ENCODE data around the gene SLCO3A1. TPM values are rescaled to one million over a fixed set of nuclear protein-coding genes. Genes with fewer than 3 reads are reported as not detected.

SLCO3A1 gene
- total and polyA plus RNA-seq, 8 donors = 2.4 to 38.8 (median 7.7) TPM

DNA sequence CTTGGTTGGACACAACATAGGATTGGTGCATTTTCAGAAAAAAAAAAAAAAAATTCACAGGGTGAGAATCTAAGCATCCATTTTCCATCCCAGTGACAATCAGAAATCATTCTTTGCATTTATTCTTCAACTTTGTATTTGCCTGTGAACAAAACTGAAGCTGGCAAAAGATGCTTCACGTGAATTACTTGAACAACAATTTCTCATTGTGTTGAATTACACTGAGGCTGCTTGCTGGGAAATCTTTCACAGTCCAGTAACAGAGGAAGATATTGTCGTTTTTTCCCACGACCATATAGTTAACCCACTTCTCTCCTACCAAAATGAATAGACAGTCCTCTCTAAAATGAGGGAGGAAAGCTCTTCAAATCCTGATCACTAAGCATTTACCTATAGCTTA lies 4.3 kb upstream of the SLCO3A1 start:
- no peak for DNase-seq
- peaks cover 10 to 26% (median 20%) of the 10 kb centered on the region in 4 donors for H3K4me1 ChIP-seq
- 48 to 74% (median 66%) methylated on average over 3 of the region's 3 CpGs for WGBS, 5 donors
- no peak overlapping the region for H3K27ac ChIP-seq
- intact Hi-C loops (cut with DNase I; ENCODE audit: low total_unique reads) = loop anchor here (5.0 to 10.0 kb wide), 2 partner anchors 228 to 554 kb away; no protein-coding TSS in a partner anchor
- no peaks in the 10 kb centered on the region for H3K9me3 ChIP-seq
- TF ChIP-seq POLR2AphosphoS5 (IDR thresholded peaks at IDR 0.05) = no peak
- TF ChIP-seq POLR2A (IDR thresholded peaks at IDR 0.05) = no peak
- no peak for TF ChIP-seq EP300 (IDR thresholded peaks at IDR 0.05)
- no peaks in the 10 kb centered on the region for H3K36me3 ChIP-seq
- no peak overlapping the region for H3K4me3 ChIP-seq
- peaks cover 0 to 8% (median 0%) of the 10 kb centered on the region in 3 donors for H3K27me3 ChIP-seq

DNA sequence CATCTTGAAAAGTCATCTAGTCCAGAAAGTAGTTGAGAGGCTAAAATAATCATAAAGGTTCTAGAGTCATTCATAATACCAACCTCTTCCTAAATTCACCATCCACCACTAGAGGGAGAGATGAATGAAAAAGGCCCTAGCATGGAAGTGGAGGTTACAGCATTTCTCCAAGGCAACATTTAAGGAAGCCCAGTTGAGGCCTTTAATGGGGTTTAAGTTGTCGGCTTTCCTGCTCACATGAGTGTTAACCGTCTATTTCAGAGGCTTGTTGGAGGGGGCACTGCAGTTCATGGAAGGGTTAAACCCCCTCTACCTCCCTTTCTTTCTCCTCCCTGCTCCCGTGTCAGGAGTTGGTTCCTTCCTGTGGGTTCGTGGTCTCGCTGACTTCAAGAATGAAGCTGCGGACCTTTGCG lies 3.8 kb upstream of the SLCO3A1 start:
- intact Hi-C loops (cut with DNase I; ENCODE audit: low total_unique reads) = loop anchor here (5.0 to 10.0 kb wide), 3 partner anchors 95 to 555 kb away; no protein-coding TSS in a partner anchor
- H3K27me3 ChIP-seq = peaks cover 0 to 10% (median 0%) of the 10 kb centered on the region in 3 donors
- H3K4me3 ChIP-seq = no peak overlapping the region
- peaks cover 10 to 32% (median 26%) of the 10 kb centered on the region in 4 donors for H3K4me1 ChIP-seq
- no peaks in the 10 kb centered on the region for H3K9me3 ChIP-seq
- DNase-seq = peak in 1 of 2 donors; percentile 63
- no peak overlapping the region for H3K27ac ChIP-seq
- H3K36me3 ChIP-seq = no peaks in the 10 kb centered on the region
- TF ChIP-seq POLR2A (IDR thresholded peaks at IDR 0.05) = no peak
- TF ChIP-seq, protein P1, sequence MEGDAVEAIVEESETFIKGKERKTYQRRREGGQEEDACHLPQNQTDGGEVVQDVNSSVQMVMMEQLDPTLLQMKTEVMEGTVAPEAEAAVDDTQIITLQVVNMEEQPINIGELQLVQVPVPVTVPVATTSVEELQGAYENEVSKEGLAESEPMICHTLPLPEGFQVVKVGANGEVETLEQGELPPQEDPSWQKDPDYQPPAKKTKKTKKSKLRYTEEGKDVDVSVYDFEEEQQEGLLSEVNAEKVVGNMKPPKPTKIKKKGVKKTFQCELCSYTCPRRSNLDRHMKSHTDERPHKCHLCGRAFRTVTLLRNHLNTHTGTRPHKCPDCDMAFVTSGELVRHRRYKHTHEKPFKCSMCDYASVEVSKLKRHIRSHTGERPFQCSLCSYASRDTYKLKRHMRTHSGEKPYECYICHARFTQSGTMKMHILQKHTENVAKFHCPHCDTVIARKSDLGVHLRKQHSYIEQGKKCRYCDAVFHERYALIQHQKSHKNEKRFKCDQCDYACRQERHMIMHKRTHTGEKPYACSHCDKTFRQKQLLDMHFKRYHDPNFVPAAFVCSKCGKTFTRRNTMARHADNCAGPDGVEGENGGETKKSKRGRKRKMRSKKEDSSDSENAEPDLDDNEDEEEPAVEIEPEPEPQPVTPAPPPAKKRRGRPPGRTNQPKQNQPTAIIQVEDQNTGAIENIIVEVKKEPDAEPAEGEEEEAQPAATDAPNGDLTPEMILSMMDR (IDR thresholded peaks at IDR 0.05) = peak in 3 of 7 experiments; percentile 43 to 51 (median 48)
- 60 to 88% (median 74%) methylated on average over 7 of the region's 7 CpGs for WGBS, 5 donors

DNA sequence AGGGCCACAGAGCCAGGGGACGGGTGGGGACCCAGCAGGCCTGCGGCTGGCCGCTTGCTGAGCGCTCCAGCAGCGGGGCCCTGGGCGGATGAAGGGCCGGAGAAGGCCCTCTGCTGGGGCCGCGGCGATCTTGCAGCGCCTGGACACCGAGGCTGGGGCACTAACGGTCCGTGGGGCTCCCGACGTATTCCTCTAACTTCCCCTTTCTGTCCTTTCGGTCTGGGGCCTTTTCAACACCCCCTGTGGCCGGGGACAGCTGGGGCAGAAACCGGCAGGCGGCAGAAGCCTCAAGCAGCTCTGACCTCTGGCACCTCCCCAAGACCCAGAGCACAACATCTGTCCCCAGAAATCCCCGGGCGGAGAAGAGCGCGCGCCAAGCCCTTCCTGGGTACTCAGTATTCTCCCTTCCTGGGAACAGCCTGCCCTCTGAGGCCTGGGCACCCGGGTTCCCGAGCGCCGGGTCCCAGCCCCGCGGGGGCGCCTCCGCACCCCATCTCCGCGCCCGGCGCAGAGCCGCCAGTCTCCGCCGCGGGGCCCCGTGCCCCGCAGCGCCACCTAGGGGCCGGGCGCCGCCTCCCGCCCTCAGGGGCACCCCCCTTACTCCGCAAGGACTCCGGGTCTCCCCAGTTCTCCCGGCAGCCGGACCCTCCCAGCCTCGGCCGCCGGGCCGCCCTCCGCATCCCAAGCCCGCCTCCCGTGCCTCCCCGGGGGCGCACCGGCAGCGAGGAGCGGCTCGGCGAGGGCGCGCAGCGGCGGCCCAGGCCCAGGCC lies 582 bp upstream of the SLCO3A1 start:
- Histone ChIP-seq H3K4me3 (peak overlapping the region; percentile 70 to 80 (median 76)), H3K4me1 (peaks cover 15 to 64% (median 43%) of the 10 kb centered on the region in 4 donors), H3K36me3 (no peaks in the 10 kb centered on the region), H3K27me3 (peaks cover 0 to 3% (median 0%) of the 10 kb centered on the region in 3 donors), H3K9me3 (no peaks in the 10 kb centered on the region), H3K27ac (peak overlapping the region; percentile 87 to 94 (median 93))
- 0 to 1% (median 0%) methylated on average over 33 to 70 of the region's 70 CpGs for WGBS, 5 donors
- intact Hi-C loops (cut with DNase I; ENCODE audit: low total_unique reads) = loop anchor here (10.0 kb wide), 1 partner anchor 92 kb away; no protein-coding TSS in a partner anchor
- no peak for TF ChIP-seq EP300 (IDR thresholded peaks at IDR 0.05)
- TF ChIP-seq, protein P1 (IDR thresholded peaks at IDR 0.05) = peak in 5 of 7 experiments; percentile 45 to 90 (median 66)
- DNase-seq = peak; percentile 76 to 85

DNA sequence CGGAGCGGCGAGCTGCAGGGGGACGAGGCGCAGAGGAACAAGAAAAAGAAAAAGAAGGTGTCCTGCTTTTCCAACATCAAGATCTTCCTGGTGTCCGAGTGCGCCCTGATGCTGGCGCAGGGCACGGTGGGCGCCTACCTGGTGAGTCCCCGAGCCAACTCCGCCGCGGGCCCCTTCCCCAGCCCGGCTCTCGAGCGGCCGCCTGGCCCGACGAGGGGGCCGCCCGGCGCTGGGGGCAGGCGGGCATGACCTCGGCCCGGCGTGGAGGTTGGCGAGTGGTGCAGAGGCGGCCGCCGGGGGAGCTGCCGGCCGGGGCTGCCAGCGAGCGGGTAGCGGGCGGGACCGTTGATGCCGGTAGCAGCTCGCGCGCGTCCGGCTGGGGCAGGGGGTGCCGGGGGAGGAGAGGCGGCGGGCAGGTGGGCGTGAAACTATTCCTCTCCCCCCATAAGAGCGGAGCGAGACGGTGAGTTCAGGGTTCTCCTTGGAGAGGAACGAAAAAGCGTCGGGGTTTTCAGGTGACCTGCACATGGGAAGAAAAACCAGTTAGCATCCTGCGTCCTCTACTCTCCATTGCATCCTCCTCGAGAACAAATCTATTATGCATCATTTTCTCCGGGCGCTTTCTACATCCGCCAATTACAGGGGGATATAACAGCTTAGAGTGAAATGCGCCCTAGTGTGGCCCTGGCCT lies 585 bp downstream of the SLCO3A1 start:
- Histone ChIP-seq H3K27ac (peak overlapping the region; percentile 87 to 94 (median 93)), H3K36me3 (no peaks in the 10 kb centered on the region), H3K9me3 (no peaks in the 10 kb centered on the region), H3K27me3 (peaks cover 0 to 3% (median 0%) of the 10 kb centered on the region in 3 donors), H3K4me1 (peaks cover 15 to 74% (median 43%) of the 10 kb centered on the region in 4 donors), H3K4me3 (peak overlapping the region; percentile 70 to 80 (median 76))
- TF ChIP-seq, protein P1 (IDR thresholded peaks at IDR 0.05) = peak in 1 of 7 experiments; percentile 23
- no peak for TF ChIP-seq POLR2AphosphoS5 (IDR thresholded peaks at IDR 0.05)
- no peak for TF ChIP-seq EP300 (IDR thresholded peaks at IDR 0.05)
- WGBS, 5 donors = 1 to 2% (median 2%) methylated on average over 26 to 60 of the region's 60 CpGs
- intact Hi-C loops (cut with DNase I; ENCODE audit: low total_unique reads) = loop anchor here (10.0 kb wide), 1 partner anchor 91 kb away; no protein-coding TSS in a partner anchor
- DNase-seq = peak; percentile 42 to 73
